GM21515 (cell line): ENCODE results near the gene DAGLA.

Source experiments
- ATAC-seq: cut with Tn5 transposase; IDR thresholded peaks from one replicate; pipeline ENCODE4 v1.9.1; 2021; ENCODE audit not compliant: unreplicated experiment

The DAGLA gene

GRCh38 chr11:61690706-61691379 is 10.7 kb downstream of the DAGLA start:
- ATAC-seq, result no peak

- ATAC-seq, result no peak
Observed at GRCh38 chr11:61691380-61692156, 11.4 kb downstream of the DAGLA start.

GRCh38 chr11:61693922-61694601 is 13.9 kb downstream of the DAGLA start:
- ATAC-seq, result no peak

- no peak for ATAC-seq
Observed at GRCh38 chr11:61694602-61694939, 14.4 kb downstream of the DAGLA start.

- no peak for ATAC-seq
Observed at GRCh38 chr11:61694946-61695706, 14.9 kb downstream of the DAGLA start.

- ATAC-seq, result no peak
Observed at GRCh38 chr11:61695917-61696316, 15.7 kb downstream of the DAGLA start.

GRCh38 chr11:61696602-61697001 is 16.4 kb downstream of the DAGLA start:
- no peak for ATAC-seq

GRCh38 chr11:61697078-61697502 is 16.9 kb downstream of the DAGLA start:
- ATAC-seq, result no peak

- no peak for ATAC-seq
Observed at GRCh38 chr11:61697764-61698163, 17.6 kb downstream of the DAGLA start.

- no peak for ATAC-seq
Observed at GRCh38 chr11:61698173-61698948, 18.2 kb downstream of the DAGLA start.

GRCh38 chr11:61699737-61700160 is 19.6 kb downstream of the DAGLA start:
- no peak for ATAC-seq

- no peak for ATAC-seq
Observed at GRCh38 chr11:61700212-61700611, 20.0 kb downstream of the DAGLA start.

GRCh38 chr11:61700720-61701119 is 20.5 kb downstream of the DAGLA start:
- no peak for ATAC-seq

- ATAC-seq, result no peak
Observed at GRCh38 chr11:61701242-61701886, 21.2 kb downstream of the DAGLA start.

- ATAC-seq, result no peak
Observed at GRCh38 chr11:61702701-61703312, 22.6 kb downstream of the DAGLA start.

- ATAC-seq, result no peak
Observed at GRCh38 chr11:61704838-61705237, 24.6 kb downstream of the DAGLA start.

GRCh38 chr11:61706452-61707400 is 26.5 kb downstream of the DAGLA start:
- ATAC-seq, result no peak

GRCh38 chr11:61707574-61707973 is 27.4 kb downstream of the DAGLA start:
- ATAC-seq, result no peak
